HL-60 (cell line): ENCODE results near the gene IL1RAPL2.

Experiments
- GABPA ChIP-seq: IDR thresholded peaks from 2 replicates; pipeline ENCODE4 v1.6.1; 2012; ENCODE audit warnings: low read depth
- POLR2AphosphoS5 ChIP-seq: IDR thresholded peaks from 2 replicates; pipeline ENCODE4 v1.6.1; 2012; ENCODE audit warnings: low read depth
- SPI1 ChIP-seq: IDR thresholded peaks from 2 replicates; pipeline ENCODE4 v1.6.1; 2012; ENCODE audit warnings: low read depth, mild to moderate bottlenecking, borderline replicate concordance
- TF ChIP-seq, protein P1 (sequence below): IDR thresholded peaks from one replicate; pipeline ENCODE4 v1.5.1; 2011; ENCODE audit warnings: low read length, control low read depth, inconsistent platforms; ENCODE audit not compliant: insufficient read depth

DNA sequence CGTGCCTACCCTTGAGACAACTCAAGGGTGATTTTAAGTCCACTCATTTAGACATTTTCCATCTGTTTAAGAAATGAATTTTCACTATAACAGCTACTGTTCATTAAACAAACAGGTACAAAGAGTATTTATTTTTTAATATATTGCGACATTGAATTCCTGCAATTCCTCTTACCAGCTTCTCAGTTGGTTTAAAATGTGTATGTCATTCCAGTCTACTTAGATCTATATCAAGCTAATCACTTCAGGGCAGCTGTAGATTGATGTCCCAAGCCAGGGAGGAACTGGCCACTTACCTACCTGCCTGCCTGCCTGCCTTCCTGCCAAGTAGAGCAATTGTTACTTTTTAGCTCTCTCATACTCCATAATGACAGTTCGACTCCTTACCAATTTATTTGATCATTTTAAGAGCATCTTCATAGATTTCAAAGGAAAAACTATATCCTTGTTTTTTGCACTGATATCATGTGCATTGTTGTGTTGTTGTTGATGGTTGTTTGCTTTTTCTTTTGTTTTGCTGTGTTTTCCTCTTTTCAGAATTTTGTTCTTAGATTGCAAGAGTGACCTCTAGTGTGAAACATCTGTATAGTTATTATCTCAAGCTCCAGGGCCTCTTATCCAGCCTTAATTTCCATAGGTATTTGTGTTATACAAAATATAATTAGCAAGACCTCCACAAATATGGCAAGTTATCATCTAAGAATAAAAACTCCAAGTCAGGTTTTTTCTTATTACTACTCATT, 1135.5 kb downstream of the IL1RAPL2 start:
- TF ChIP-seq POLR2AphosphoS5 (no peak), SPI1 (no peak), GABPA (no peak)
- TF ChIP-seq, protein P1, sequence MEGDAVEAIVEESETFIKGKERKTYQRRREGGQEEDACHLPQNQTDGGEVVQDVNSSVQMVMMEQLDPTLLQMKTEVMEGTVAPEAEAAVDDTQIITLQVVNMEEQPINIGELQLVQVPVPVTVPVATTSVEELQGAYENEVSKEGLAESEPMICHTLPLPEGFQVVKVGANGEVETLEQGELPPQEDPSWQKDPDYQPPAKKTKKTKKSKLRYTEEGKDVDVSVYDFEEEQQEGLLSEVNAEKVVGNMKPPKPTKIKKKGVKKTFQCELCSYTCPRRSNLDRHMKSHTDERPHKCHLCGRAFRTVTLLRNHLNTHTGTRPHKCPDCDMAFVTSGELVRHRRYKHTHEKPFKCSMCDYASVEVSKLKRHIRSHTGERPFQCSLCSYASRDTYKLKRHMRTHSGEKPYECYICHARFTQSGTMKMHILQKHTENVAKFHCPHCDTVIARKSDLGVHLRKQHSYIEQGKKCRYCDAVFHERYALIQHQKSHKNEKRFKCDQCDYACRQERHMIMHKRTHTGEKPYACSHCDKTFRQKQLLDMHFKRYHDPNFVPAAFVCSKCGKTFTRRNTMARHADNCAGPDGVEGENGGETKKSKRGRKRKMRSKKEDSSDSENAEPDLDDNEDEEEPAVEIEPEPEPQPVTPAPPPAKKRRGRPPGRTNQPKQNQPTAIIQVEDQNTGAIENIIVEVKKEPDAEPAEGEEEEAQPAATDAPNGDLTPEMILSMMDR: no peak
